ENCODE results near the gene YBX3. TPM values are rescaled to one million over a fixed set of nuclear protein-coding genes. Genes with fewer than 3 reads are reported as not detected.

The YBX3 gene
- total RNA-seq, 1 donor, result 141 TPM

- Histone ChIP-seq H3K9me3 (ENCODE audit: low read depth, low read length) (no peaks in the 10 kb centered on the region), H3K4me3 (ENCODE audit: low read length) (no peak overlapping the region), H3K4me1 (ENCODE audit: insufficient read depth, low read length) (no peaks in the 10 kb centered on the region)
Observed at GRCh38 chr12:10735428-10735827, 12.3 kb upstream of the YBX3 start.

GRCh38 chr12:10732549-10732948 is 9.4 kb upstream of the YBX3 start:
- Histone ChIP-seq H3K4me1 (ENCODE audit: insufficient read depth, low read length) (no peaks in the 10 kb centered on the region), H3K4me3 (ENCODE audit: low read length) (no peak overlapping the region), H3K9me3 (ENCODE audit: low read depth, low read length) (no peaks in the 10 kb centered on the region), H3K27me3 (ENCODE audit: insufficient read depth, low read length) (peaks cover 3% of the 10 kb centered on the region)

More at GRCh38 chr12:10735428-10735827, 12.3 kb upstream of the YBX3 start:
- no peaks in the 10 kb centered on the region for H3K27me3 ChIP-seq (ENCODE audit: insufficient read depth, low read length)

- H3K9me3 ChIP-seq (ENCODE audit: low read depth, low read length), result no peaks in the 10 kb centered on the region
- peaks cover 3% of the 10 kb centered on the region for H3K27me3 ChIP-seq (ENCODE audit: insufficient read depth, low read length)
- no peak overlapping the region for H3K4me3 ChIP-seq (ENCODE audit: low read length)
- no peaks in the 10 kb centered on the region for H3K4me1 ChIP-seq (ENCODE audit: insufficient read depth, low read length)
Observed at GRCh38 chr12:10732066-10732465, 8.9 kb upstream of the YBX3 start.

- no peak overlapping the region for H3K4me3 ChIP-seq (ENCODE audit: low read length)
- no peaks in the 10 kb centered on the region for H3K4me1 ChIP-seq (ENCODE audit: insufficient read depth, low read length)
- no peaks in the 10 kb centered on the region for H3K9me3 ChIP-seq (ENCODE audit: low read depth, low read length)
- peaks cover 12% of the 10 kb centered on the region for H3K27me3 ChIP-seq (ENCODE audit: insufficient read depth, low read length)
Observed at GRCh38 chr12:10730559-10730958, 7.4 kb upstream of the YBX3 start.

- peaks cover 25% of the 10 kb centered on the region for H3K27me3 ChIP-seq (ENCODE audit: insufficient read depth, low read length)
- H3K4me3 ChIP-seq (ENCODE audit: low read length), result no peak overlapping the region
- peaks cover 9% of the 10 kb centered on the region for H3K4me1 ChIP-seq (ENCODE audit: insufficient read depth, low read length)
- H3K9me3 ChIP-seq (ENCODE audit: low read depth, low read length), result no peaks in the 10 kb centered on the region
Observed at GRCh38 chr12:10728091-10728490, 5.0 kb upstream of the YBX3 start.

- Histone ChIP-seq H3K9me3 (ENCODE audit: low read depth, low read length) (no peaks in the 10 kb centered on the region), H3K4me3 (ENCODE audit: low read length) (no peak overlapping the region), H3K27me3 (ENCODE audit: insufficient read depth, low read length) (peaks cover 25% of the 10 kb centered on the region), H3K4me1 (ENCODE audit: insufficient read depth, low read length) (peaks cover 15% of the 10 kb centered on the region)
Observed at GRCh38 chr12:10726945-10727344, 3.8 kb upstream of the YBX3 start.

GRCh38 chr12:10725003-10725402 is 1.9 kb upstream of the YBX3 start:
- peaks cover 25% of the 10 kb centered on the region for H3K27me3 ChIP-seq (ENCODE audit: insufficient read depth, low read length)
- H3K9me3 ChIP-seq (ENCODE audit: low read depth, low read length), result no peaks in the 10 kb centered on the region
- H3K4me1 ChIP-seq (ENCODE audit: insufficient read depth, low read length), result peaks cover 27% of the 10 kb centered on the region

GRCh38 chr12:10722502-10722904 is 620 bp downstream of the YBX3 start:
- no peaks in the 10 kb centered on the region for H3K9me3 ChIP-seq (ENCODE audit: low read depth, low read length)
- peak overlapping the region; percentile 64 for H3K4me3 ChIP-seq (ENCODE audit: low read length)
- H3K4me1 ChIP-seq (ENCODE audit: insufficient read depth, low read length), result peaks cover 27% of the 10 kb centered on the region
- peaks cover 21% of the 10 kb centered on the region for H3K27me3 ChIP-seq (ENCODE audit: insufficient read depth, low read length)

More at GRCh38 chr12:10725003-10725402, 1.9 kb upstream of the YBX3 start:
- no peak overlapping the region for H3K4me3 ChIP-seq (ENCODE audit: low read length)

- Histone ChIP-seq H3K9me3 (ENCODE audit: low read depth, low read length) (no peaks in the 10 kb centered on the region), H3K4me1 (ENCODE audit: insufficient read depth, low read length) (peaks cover 27% of the 10 kb centered on the region), H3K27me3 (ENCODE audit: insufficient read depth, low read length) (peaks cover 21% of the 10 kb centered on the region), H3K4me3 (ENCODE audit: low read length) (peak overlapping the region; percentile 64)
Observed at GRCh38 chr12:10721651-10722501, 1.2 kb downstream of the YBX3 start.

GRCh38 chr12:10720974-10721650 is 2.0 kb downstream of the YBX3 start:
- H3K4me3 ChIP-seq (ENCODE audit: low read length), result peak overlapping the region; percentile 64
- peaks cover 18% of the 10 kb centered on the region for H3K27me3 ChIP-seq (ENCODE audit: insufficient read depth, low read length)
- no peaks in the 10 kb centered on the region for H3K9me3 ChIP-seq (ENCODE audit: low read depth, low read length)
- H3K4me1 ChIP-seq (ENCODE audit: insufficient read depth, low read length), result peaks cover 27% of the 10 kb centered on the region

- Histone ChIP-seq H3K27me3 (ENCODE audit: insufficient read depth, low read length) (peaks cover 9% of the 10 kb centered on the region), H3K4me1 (ENCODE audit: insufficient read depth, low read length) (peaks cover 27% of the 10 kb centered on the region), H3K4me3 (ENCODE audit: low read length) (no peak overlapping the region), H3K9me3 (ENCODE audit: low read depth, low read length) (no peaks in the 10 kb centered on the region)
Observed at GRCh38 chr12:10719482-10719881, 3.6 kb downstream of the YBX3 start.

- Histone ChIP-seq H3K9me3 (ENCODE audit: low read depth, low read length) (no peaks in the 10 kb centered on the region), H3K4me3 (ENCODE audit: low read length) (no peak overlapping the region), H3K4me1 (ENCODE audit: insufficient read depth, low read length) (peaks cover 19% of the 10 kb centered on the region), H3K27me3 (ENCODE audit: insufficient read depth, low read length) (no peaks in the 10 kb centered on the region)
Observed at GRCh38 chr12:10718279-10718821, 4.8 kb downstream of the YBX3 start.

GRCh38 chr12:10717410-10717809 is 5.7 kb downstream of the YBX3 start:
- H3K4me3 ChIP-seq (ENCODE audit: low read length), result no peak overlapping the region
- H3K4me1 ChIP-seq (ENCODE audit: insufficient read depth, low read length), result peaks cover 17% of the 10 kb centered on the region
- H3K27me3 ChIP-seq (ENCODE audit: insufficient read depth, low read length), result no peaks in the 10 kb centered on the region
- H3K9me3 ChIP-seq (ENCODE audit: low read depth, low read length), result no peaks in the 10 kb centered on the region

GRCh38 chr12:10716704-10717315 is 6.3 kb downstream of the YBX3 start:
- no peaks in the 10 kb centered on the region for H3K27me3 ChIP-seq (ENCODE audit: insufficient read depth, low read length)
- no peaks in the 10 kb centered on the region for H3K9me3 ChIP-seq (ENCODE audit: low read depth, low read length)
- H3K4me1 ChIP-seq (ENCODE audit: insufficient read depth, low read length), result peaks cover 11% of the 10 kb centered on the region
- no peak overlapping the region for H3K4me3 ChIP-seq (ENCODE audit: low read length)

GRCh38 chr12:10716277-10716676 is 6.8 kb downstream of the YBX3 start:
- Histone ChIP-seq H3K9me3 (ENCODE audit: low read depth, low read length) (no peaks in the 10 kb centered on the region), H3K4me1 (ENCODE audit: insufficient read depth, low read length) (peaks cover 6% of the 10 kb centered on the region), H3K27me3 (ENCODE audit: insufficient read depth, low read length) (no peaks in the 10 kb centered on the region), H3K4me3 (ENCODE audit: low read length) (no peak overlapping the region)
